ENCODE data around the gene SULT1E1.

The SULT1E1 gene, protein sequence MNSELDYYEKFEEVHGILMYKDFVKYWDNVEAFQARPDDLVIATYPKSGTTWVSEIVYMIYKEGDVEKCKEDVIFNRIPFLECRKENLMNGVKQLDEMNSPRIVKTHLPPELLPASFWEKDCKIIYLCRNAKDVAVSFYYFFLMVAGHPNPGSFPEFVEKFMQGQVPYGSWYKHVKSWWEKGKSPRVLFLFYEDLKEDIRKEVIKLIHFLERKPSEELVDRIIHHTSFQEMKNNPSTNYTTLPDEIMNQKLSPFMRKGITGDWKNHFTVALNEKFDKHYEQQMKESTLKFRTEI

DNA sequence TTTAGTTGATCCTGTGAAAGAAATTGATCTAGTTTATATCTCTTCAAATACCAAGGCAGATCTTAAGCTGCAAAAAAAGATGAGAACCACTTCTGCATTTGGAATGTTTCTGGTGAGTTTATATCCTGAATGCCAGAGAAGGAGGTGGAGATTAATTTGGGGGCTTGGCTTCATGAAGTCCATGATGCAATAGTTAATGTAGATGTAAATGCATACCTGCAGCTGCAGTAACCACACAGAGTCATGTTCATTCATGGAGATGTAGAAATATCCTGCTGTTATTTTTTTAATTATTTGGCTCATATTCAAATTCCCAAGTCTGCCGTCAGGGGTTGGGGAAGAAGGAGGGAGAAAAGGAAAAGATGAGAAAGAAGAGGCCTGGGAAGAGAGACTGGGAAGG, at the start of gene SULT1E1:
SULT1E1 (minus strand) TSS at position 94 of the 400 bp plus-strand sequence. CDS start 2,501 bp downstream, outside the sequence.
- no peak for DNase-seq

DNA sequence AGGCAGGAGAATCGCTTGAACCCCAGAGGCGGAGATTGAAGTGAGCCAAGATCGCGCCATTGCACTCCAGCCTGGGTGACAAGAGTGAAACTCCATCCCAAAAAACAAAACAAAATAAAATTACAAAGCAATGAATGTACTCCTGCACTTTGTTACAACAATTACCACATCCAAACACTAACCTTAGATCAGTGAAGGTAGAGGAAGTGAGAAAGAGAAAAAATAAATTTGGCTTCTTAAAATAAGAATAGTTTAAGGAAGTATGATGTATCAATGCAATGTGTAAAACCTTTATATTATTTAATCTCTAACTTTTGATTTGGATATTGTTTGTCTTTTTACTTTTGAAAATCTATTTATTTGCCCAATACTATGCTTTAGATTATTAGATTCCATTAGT, 49.2 kb upstream of the SULT1E1 start:
- no peak for DNase-seq

DNA sequence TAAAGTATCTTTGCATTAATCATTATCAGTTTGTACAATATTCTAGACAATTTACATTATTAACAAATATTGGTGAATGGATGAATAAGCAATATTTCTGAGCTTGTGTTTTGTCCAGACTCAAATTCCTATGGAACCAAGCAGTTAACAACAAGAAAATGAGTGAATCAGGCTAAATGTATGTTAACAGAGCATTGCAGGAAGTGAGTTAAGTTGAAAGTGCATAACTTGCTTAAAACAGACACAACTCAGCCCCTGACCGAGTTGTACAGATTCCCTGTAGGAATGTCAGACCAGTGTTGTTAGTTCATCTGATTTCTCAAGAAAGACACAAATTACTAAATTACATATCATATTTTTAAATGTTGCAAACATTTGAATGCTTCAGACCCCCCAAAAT, 47.2 kb upstream of the SULT1E1 start:
- DNase-seq = no peak

DNA sequence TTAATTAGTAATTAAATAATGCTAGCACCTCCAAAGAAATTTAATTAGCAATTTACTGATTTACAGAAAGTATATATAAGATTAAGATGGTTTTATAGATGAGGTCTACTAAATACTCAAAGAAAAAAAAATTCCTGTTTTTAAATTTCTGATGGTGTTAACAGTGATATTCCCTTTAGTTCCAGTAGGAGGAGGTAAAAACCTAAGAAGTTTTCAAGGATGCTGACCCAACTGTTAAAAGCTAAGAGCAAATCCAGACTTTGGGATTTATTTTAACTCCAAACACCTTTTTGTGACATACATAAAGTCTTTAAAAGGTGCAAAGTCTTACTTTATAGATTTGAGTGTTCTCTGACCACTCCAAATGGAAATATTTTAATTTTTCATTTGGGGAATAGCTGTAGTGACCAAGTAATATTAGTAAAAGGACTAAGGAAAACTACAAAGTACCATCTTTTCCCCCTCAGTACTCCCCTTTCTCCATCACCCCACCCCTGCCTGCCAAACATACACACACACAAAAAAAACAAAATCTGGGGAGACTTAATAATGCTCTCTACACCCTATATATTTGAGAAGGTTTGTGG, 36.7 kb upstream of the SULT1E1 start:
- no peak for DNase-seq

DNA sequence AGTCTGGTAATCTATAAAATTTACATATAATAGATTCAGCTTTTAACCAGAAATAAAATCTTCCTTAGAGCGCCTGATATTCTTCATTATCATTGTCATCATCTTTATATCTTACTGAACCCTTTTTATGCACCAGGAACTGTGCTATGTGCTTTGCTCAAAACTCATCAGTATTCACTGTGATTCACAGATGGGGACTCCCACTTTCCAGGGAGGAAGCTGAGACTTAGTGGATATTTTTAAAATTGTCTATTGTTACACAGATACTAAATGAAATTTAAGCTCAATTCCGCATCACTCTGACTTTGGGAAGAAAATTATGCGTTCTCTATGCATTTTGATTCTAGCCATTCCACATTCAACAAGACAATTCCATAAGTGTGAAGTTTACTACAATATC, 34.8 kb upstream of the SULT1E1 start:
- no peak for DNase-seq

DNA sequence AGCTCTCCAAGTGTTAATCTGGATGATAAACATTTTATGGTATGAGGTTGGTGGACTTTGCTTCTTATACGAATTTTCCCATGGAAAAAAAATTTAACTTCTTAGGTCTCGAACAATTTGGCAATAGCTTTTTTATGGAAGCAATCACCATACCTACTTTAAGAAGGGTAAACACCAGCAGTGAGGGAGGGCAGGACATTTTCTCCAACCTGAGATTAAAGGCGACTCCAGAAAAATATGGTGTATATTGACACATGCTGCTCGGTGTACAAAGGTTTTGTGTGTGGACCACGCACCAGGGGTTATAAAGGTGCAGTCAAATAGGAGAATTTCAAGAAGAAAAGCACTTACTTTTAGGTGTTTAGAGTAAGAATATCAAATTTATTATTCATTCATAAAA, 34.2 kb upstream of the SULT1E1 start:
- DNase-seq = no peak

DNA sequence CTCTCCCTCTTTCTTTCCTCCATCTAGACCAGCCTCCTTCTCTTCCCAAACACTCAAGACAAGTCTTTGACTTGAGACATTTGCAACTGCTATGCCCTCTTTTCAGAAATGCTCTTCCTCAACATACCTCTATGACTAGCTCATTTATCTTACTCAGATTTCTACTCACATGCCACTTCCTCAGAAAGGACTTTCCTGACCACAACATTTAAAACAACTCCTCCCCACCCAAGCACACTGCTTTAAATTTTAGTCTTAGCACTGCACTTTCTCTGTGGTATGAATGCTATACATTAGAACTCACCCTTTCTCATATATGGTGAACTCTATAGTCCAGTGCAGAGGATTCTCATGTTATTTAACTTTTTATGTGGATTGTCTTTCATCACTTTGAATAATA, 28.4 kb upstream of the SULT1E1 start:
- DNase-seq = no peak

DNA sequence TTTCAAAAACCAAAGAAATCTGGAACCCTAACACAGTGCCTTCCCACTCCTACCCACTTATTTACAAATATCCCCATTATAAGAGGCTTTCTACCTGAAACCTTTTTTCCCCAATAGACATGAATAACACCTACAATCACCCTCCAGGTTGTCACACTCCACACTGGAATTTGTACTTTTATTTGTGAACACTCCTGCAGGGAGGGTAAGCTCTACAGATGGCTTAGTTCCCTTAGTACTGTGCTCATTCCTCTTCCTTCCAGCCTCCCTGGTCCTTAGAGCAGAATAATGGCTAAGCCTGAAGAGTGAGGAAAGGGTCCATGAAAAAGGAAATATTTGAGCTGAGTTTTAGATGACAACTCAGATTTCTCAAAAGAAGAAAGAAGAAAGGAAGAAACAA, 22.2 kb upstream of the SULT1E1 start:
- no peak for DNase-seq

DNA sequence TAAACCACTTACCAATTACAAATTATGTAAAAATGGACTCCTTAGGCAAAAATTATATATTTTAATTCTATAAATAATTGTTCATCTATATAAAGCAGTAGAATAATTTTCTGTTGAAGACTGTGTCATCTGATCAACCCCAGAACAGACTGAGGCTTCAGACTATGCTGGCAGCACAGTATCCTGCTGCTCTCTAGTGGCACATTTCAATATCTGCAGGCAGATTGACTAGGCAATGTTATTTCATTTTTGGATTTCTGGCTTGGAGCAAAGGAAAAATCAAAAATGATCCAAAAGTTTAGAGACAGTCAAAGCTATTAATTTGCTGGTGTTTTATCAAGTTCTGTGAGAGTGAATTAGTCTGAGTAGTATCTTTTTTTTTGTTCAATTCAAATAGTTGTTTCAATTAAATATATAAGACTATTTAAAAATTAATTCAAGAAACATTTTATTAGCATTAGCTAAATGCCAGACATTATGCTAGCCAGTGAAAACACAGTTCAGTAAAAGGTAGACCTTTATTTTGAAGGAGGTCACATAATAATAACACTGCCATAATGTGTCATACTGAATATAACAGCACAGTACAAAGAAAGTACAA, 21.3 kb upstream of the SULT1E1 start:
- peak; percentile 18 for DNase-seq

DNA sequence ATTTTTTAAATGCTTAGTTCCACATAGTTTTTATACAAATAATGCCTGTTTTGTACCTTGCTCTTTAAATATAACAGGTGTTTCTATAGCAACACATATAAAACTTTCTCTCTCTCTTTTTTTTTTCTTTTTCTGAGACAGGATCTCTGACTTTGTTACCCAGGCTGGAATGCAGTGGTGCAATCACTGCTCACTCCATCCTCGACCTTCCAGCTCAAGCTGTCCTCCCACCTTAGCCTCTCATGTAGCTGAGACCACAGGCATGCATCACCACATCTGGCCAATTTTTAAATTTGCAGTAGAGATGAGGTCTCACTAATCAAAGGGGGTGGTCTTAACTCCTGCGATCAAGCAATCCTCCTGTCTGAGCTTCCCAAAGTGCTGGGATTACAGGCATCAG, 18.3 kb upstream of the SULT1E1 start:
- DNase-seq = no peak

DNA sequence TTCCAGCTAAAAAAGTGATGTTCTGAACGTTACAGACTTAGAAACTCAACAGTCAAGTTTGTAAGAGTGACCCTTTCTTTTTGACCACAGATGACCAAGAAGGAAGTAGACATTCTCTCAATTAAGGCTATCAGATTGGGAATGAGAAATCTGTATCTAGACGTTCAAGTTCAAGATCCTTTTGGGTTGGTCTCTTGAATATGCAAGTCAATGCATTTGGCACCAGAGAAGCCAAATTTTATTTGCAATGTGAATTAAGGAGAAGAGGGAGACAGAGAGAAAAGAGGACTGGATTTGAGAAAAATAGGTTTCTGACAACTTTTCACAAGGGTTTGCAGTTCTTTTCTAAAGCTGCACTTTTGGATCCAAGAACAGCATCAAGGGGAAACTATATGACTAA, 17.5 kb upstream of the SULT1E1 start:
- no peak for DNase-seq

DNA sequence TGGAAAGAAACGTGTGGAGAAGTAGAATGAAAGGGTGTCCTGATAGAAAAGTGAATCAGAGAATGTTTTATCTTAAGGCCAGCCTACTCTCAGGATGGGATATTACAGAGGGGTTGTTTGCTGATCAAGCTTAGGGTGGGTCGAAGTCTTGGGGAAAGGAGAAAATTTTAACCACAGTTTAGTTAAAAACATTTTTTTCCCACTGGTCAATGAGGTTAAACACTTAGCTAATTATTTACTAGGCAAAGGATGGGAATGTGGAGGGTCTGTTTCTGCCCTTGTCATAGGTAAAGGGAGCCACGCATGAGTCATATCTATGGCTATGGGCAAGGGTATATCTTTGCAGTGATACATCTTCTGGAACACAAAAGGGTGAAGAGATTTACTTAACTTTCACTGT, 16.1 kb upstream of the SULT1E1 start:
- DNase-seq = no peak

DNA sequence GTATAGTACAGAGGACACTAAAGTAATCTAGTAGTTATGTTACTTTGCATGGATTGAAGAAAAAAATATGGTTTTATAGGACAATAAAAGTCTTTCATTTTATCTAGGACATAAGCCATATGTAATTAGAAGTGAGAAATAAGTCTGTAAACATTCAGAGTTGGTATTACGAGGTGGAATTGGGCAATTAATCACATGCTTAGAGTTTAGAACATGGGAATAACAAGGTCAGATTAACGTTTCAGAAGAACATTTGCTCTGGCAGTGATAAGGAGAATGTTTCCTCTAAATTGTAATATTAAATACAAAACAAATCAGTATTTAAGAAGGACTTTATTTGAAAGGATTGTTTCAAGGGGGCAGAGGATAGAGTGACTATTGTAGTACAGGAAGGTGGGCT, 15.6 kb upstream of the SULT1E1 start:
- no peak for DNase-seq

DNA sequence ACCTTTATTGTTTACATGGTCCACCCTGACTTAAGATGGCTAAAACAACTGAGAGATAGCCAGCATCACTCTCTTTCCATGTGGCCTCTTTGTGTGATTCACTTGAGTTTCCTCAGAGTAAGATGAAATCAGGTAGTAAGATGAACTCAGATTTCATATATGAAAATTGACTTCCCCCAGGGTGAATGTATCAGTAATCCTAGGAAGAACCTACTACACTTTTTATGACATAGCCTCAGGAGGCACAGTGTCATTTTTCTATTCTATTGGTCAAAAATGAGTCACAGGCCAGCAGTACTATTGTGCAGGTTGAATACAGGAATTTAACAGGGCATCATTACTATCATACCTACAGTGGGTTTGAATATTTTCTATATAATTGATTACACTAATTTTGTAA, 14.6 kb upstream of the SULT1E1 start:
- DNase-seq = no peak

DNA sequence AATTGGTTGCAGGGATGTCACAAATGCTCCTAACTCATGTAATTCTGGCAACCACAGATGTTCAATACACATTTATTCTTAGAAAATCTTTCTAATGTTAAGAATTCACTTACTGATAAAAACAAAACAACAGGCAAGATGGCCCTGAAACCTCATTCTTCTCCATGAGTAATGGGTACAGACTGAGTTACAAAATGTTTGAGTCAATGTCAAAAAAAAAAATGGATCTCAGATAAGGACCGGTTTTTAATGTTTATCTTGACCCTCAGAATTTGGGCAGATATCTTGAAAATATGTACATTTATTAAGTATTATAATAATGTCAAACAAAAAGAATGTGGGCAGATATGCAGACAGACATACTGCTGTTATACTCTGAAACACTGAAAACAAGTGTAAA, 1.8 kb upstream of the SULT1E1 start:
- no peak for DNase-seq

DNA sequence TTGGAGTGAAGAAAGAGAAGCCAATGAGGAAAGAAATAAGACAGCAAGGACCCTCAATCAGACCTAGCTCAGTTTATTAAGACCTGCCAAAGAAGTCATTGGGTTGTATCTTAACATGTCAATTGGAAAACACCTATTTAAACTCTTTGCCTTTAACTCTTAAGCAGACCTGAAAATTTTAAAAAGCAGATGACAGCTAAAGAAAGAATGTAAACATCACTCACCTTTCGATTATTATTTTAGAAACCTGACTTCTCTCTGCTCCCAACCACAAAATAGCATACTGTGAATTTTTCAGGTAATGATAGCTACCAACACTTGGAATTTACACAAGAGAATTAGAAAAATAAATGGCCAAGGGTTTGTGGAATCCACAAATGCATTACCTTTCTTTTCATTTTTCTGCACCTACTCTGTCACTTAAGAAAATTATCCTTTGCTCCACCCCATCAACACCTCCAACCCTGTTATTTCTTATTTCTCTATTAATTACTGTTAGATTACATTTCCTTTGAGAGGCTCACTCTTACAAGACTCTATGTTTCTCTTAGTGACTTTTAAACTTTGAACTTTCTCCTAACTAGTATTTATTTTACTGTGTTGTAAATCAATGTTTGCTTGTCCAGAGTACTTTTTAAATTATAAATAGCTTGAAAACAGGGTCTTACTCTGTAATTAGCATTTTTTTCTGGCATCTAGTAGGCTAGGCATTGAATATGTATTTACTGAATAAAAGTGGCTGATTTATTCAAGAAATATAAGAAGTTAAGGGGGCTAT, 765 bp upstream of the SULT1E1 start:
- no peak for DNase-seq

DNA sequence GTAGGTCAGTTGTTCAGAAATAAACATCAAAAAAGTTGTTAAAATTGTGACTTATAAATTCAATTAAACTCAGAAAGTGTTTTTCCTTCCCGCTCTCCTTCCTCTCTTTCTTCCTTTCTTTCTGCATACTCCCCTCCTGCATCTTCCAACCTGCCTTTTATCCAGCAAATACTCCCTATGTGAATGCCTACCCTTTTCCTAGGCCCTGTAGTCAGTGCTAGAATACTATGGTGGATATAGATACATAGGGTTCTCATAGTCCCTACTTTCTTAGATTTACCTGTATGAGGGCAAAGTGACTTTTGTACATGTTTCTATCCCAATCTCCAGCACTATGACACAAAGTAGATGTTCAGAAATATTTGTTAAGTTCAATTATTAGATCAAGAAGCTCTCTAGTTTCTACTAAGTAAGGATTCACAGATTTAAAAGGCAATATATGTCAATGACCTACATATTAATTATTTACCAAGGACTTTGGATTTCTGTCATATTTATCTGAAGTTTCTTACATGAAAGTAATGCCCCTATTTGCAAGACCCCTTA, 732 bp downstream of the SULT1E1 start:
- no peak for DNase-seq

DNA sequence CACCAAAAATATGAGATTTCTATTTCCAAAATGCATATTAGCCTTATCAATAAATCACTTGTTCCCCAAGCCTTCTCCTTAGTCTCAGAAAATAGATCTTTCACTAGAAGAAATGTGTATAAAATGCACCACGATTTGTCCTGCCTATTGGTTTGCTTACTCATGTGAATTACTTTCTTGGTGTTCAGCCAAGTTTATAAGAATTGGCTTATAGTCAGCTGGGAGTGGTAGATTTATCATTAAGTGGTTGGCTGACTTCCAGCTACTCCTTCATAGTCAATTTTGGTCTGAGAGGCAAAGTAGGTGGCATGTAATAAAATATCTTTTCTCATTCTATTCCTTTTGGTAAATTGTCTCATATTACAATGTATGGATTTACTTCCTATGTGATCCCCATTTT, 1.3 kb downstream of the SULT1E1 start:
- no peak for DNase-seq

DNA sequence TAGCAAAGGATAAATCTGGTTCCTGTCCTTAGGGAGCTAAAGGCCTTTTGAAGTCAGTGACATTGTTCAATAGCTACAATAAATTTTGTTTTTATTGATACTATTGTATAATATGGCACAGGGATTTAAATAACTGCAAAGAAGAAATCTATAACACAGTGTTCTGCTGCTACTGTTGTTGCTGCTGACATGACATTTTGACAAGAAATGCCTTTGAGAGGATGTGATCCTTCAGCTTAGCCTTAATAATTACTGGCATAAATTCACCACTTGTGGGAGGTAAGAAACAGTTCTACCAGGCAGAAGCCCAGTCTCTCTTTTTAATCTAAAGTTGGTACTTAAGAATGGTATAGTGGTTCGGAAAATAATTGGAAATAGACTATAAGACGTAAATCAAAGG, 4.1 kb downstream of the SULT1E1 start:
- no peak for DNase-seq

DNA sequence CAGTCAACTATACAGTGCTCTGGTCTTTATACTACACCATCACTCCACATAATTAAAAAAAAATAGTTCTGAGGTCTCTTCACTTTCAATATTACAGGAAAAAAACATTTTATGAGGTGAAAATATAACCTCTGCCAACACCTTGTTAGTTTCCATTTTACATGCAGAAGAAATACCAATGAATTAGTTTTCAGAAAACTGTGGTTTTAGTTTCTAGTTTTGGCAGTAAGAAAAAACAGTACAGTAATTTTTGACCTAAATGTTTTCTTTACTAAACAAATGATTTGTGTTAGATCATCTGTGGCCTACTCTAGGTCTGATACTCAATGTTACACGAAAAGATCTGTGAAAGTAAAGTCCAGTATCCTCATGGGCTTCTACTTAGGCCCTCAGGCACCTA, 10.0 kb downstream of the SULT1E1 start:
- DNase-seq = no peak

DNA sequence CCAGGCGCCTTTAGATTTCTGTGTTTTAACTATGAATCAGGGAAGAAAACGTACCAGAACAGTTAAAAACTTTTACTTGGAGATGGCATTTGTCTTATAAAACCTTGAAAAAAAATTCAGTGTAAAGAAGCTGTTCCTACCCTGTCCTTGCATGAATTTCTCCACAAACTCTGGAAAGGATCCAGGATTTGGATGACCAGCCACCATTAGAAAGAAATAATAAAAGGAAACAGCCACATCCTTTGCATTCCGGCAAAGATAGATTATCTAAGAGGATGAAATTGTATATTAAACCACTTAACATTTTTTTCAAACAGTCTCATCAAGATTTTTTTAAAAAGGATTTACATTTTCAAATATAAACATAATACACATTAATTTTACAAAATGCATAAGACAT, 10.6 kb downstream of the SULT1E1 start:
- no peak for DNase-seq

DNA sequence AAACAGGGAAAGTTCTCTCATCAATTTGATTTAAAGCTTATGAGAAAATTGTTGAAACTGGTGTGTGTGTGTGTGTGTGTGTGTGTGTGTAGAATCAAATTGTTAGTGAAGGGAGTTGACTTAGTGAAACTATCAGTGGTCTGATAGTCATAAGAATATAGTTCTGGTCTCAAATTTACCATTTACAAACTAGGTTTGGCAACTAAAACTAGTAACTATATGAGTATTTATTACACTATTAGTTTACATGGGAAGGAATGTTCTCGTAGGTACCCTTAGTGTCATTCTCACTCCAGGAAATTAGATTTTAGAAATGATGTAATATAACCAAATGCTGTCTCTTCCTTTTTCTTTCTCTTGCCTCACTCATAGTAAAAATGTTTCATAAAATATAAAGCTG, 11.9 kb downstream of the SULT1E1 start:
- no peak for DNase-seq

DNA sequence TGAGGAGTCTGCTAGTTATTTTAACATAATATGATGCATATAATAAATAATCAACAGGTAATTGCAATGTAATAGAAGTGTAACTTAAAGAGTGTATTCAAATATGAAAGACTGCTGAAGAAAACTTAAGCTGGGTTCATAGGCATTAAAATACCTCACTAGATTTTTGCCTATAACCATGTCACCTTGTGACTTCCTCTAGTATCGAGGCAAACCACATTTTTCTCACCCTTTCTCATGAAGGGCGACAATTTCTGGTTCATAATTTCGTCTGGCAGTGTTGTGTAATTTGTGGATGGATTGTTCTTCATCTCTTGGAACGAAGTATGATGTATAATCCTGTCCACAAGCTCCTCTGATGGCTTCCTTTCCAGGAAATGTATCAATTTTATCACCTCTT, 16.0 kb downstream of the SULT1E1 start:
- DNase-seq = no peak

DNA sequence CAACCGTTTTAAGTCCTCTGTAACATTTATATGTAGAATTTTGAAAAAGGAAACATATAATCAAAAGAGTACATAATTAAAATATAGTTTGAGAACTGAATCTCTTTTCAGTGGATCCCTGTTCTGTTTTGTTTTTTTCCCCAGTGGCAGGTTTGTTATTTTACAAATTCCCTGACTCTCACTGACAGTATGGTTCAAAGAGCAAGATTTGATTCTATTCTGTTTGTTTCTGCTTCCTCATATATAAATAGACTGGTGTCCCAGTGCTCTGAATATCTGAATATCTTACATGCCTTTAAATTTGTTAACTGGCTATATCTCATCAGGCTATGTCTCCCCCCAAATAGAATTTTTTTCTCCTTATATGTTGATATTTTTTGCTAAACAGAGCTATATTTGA, 16.6 kb downstream of the SULT1E1 start:
- no peak for DNase-seq
